IPS-15b (cell line): ENCODE results near the gene BLVRB.
"Not testable (repeated sequence)": the region's sequence is repeated elsewhere in the genome, so short reads cannot be mapped to it uniquely, and the experiment has no call there.

ENCODE experiments used
- H3K27me3 ChIP-seq: one replicate; pipeline ENCODE4 v1.6.1; 2013; ENCODE audit warnings: low read length; ENCODE audit not compliant: control insufficient read depth, insufficient read depth
- H3K36me3 ChIP-seq: one replicate; pipeline ENCODE4 v1.6.1; 2013; ENCODE audit warnings: low read length; ENCODE audit not compliant: control insufficient read depth, insufficient read depth
- H3K4me1 ChIP-seq: one replicate; pipeline ENCODE4 v1.6.1; 2013; ENCODE audit warnings: mild to moderate bottlenecking, low read length; ENCODE audit not compliant: control insufficient read depth, insufficient read depth
- H3K4me3 ChIP-seq: one replicate; pipeline ENCODE4 v1.5.1; 2013; ENCODE audit warnings: low read depth, low read length
- H3K9ac ChIP-seq: one replicate; pipeline ENCODE4 v1.6.1; 2013; ENCODE audit warnings: low read depth, mild to moderate bottlenecking, low read length
- H3K9me3 ChIP-seq: one replicate; pipeline ENCODE4 v1.6.1; 2013; ENCODE audit warnings: mild to moderate bottlenecking, low read length; ENCODE audit not compliant: control insufficient read depth, insufficient read depth

Gene BLVRB

GRCh38 chr19:40461669-40462221 lies 3.8 kb downstream of the BLVRB start:
- Histone ChIP-seq H3K9me3 (no peaks in the 10 kb centered on the region), H3K36me3 (no peaks in the 10 kb centered on the region), H3K27me3 (peaks cover 8% of the 10 kb centered on the region), H3K4me3 (no peak overlapping the region), H3K9ac (no peak overlapping the region), H3K4me1 (peaks cover 3% of the 10 kb centered on the region)

- H3K4me1 ChIP-seq, result no peaks in the 10 kb centered on the region
- no peaks in the 10 kb centered on the region for H3K36me3 ChIP-seq
Measured at GRCh38 chr19:40460185-40460584, 5.4 kb downstream of the BLVRB start.

GRCh38 chr19:40458597-40458974 lies 7.0 kb downstream of the BLVRB start:
- Histone ChIP-seq H3K36me3 (no peaks in the 10 kb centered on the region), H3K9me3 (no peaks in the 10 kb centered on the region)

More at GRCh38 chr19:40460185-40460584, 5.4 kb downstream of the BLVRB start:
- Histone ChIP-seq H3K9me3 (no peaks in the 10 kb centered on the region), H3K4me3 (no peak overlapping the region), H3K27me3 (no peaks in the 10 kb centered on the region), H3K9ac (no peak overlapping the region)

GRCh38 chr19:40457953-40458596 lies 7.5 kb downstream of the BLVRB start:
- Histone ChIP-seq H3K27me3 (no peaks in the 10 kb centered on the region), H3K36me3 (no peaks in the 10 kb centered on the region), H3K4me1 (no peaks in the 10 kb centered on the region), H3K4me3 (no peak overlapping the region), H3K9me3 (no peaks in the 10 kb centered on the region), H3K9ac (no peak overlapping the region)

More at GRCh38 chr19:40458597-40458974, 7.0 kb downstream of the BLVRB start:
- Histone ChIP-seq H3K9ac (no peak overlapping the region), H3K4me1 (no peaks in the 10 kb centered on the region), H3K4me3 (no peak overlapping the region), H3K27me3 (no peaks in the 10 kb centered on the region)

GRCh38 chr19:40457048-40457447 lies 8.5 kb downstream of the BLVRB start:
- H3K4me1 ChIP-seq, result no peaks in the 10 kb centered on the region
- no peaks in the 10 kb centered on the region for H3K36me3 ChIP-seq
- no peaks in the 10 kb centered on the region for H3K27me3 ChIP-seq
- no peak overlapping the region for H3K9ac ChIP-seq
- H3K9me3 ChIP-seq, result no peaks in the 10 kb centered on the region
- no peak overlapping the region for H3K4me3 ChIP-seq

GRCh38 chr19:40453943-40454342 lies 11.6 kb downstream of the BLVRB start:
- not testable (repeated sequence) for H3K4me1 ChIP-seq, H3K27me3 ChIP-seq, H3K36me3 ChIP-seq, H3K9ac ChIP-seq, H3K4me3 ChIP-seq, H3K9me3 ChIP-seq

GRCh38 chr19:40453151-40453735 lies 12.3 kb downstream of the BLVRB start:
- Histone ChIP-seq H3K4me1 (no peaks in the 10 kb centered on the region), H3K9ac (no peak overlapping the region), H3K9me3 (no peaks in the 10 kb centered on the region), H3K36me3 (no peaks in the 10 kb centered on the region), H3K4me3 (no peak overlapping the region), H3K27me3 (no peaks in the 10 kb centered on the region)

- H3K9ac ChIP-seq, result no peak overlapping the region
- H3K4me3 ChIP-seq, result no peak overlapping the region
- no peaks in the 10 kb centered on the region for H3K4me1 ChIP-seq
- no peaks in the 10 kb centered on the region for H3K9me3 ChIP-seq
- H3K36me3 ChIP-seq, result no peaks in the 10 kb centered on the region
- no peaks in the 10 kb centered on the region for H3K27me3 ChIP-seq
Measured at GRCh38 chr19:40452016-40452415, 13.5 kb downstream of the BLVRB start.

GRCh38 chr19:40450664-40451063 lies 14.9 kb downstream of the BLVRB start:
- Histone ChIP-seq H3K4me1 (peaks cover 8% of the 10 kb centered on the region), H3K27me3 (no peaks in the 10 kb centered on the region), H3K9me3 (no peaks in the 10 kb centered on the region), H3K9ac (no peak overlapping the region), H3K36me3 (no peaks in the 10 kb centered on the region), H3K4me3 (no peak overlapping the region)

- Histone ChIP-seq H3K9ac (no peak overlapping the region), H3K27me3 (no peaks in the 10 kb centered on the region), H3K36me3 (no peaks in the 10 kb centered on the region), H3K9me3 (no peaks in the 10 kb centered on the region), H3K4me3 (no peak overlapping the region), H3K4me1 (peaks cover 11% of the 10 kb centered on the region)
Measured at GRCh38 chr19:40449506-40449905, 16.0 kb downstream of the BLVRB start.

- Histone ChIP-seq H3K36me3 (peaks cover 4% of the 10 kb centered on the region), H3K4me3 (peak overlapping the region; percentile 14), H3K9ac (peak overlapping the region; percentile 56), H3K9me3 (no peaks in the 10 kb centered on the region), H3K27me3 (no peaks in the 10 kb centered on the region), H3K4me1 (peaks cover 16% of the 10 kb centered on the region)
Measured at GRCh38 chr19:40446263-40446784, 19.2 kb downstream of the BLVRB start.

- Histone ChIP-seq H3K9me3 (no peaks in the 10 kb centered on the region), H3K36me3 (peaks cover 9% of the 10 kb centered on the region), H3K9ac (peak overlapping the region; percentile 38), H3K27me3 (no peaks in the 10 kb centered on the region), H3K4me3 (peak overlapping the region; percentile 14), H3K4me1 (peaks cover 16% of the 10 kb centered on the region)
Measured at GRCh38 chr19:40445780-40446262, 19.7 kb downstream of the BLVRB start.
